GM10266 (cell line): ENCODE measurements around the gene FMN1.

Experiments
- DNase-seq: peaks from one replicate; pipeline ENCODE4 v3.0.0; 2012; ENCODE audit errors: extremely low spot score
- CTCF ChIP-seq: IDR thresholded peaks from 2 replicates; pipeline ENCODE4 v1.5.1; 2012; ENCODE audit warnings: mild to moderate bottlenecking, low read depth; ENCODE audit not compliant: control insufficient read depth, insufficient read depth; ENCODE audit errors: missing control alignments

FMN1 gene

DNA sequence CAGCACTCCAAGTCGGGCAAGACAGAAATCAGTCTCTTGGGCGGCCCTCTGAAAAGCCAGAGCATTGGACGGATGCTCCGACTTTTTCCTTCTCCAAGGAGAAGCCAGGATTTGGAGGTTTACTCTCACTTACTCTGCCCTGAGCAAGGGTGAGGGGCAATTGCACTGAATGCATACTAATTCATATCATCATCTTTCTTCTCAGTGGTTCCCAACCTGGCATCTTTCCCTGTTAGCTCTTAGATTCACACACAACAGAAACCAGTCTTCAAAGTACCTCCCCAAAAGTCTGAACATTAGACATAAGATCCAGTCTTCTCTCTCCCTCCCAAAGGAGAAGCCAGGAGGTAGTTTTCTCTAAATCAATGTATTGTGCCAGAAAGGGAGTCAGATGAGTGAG is 257.5 kb downstream of the FMN1 start:
- TF ChIP-seq CTCF = no peak

GRCh38 chr15:32936283-32936918 is 258.1 kb downstream of the FMN1 start:
- peak; percentile 51 for TF ChIP-seq CTCF
- DNase-seq = peak; percentile 8

More for the DNA sequence above, 257.5 kb downstream of the FMN1 start:
- DNase-seq = no peak

- no peak for DNase-seq
- no peak for TF ChIP-seq CTCF
Observed at GRCh38 chr15:32935139-32935538, 259.4 kb downstream of the FMN1 start.

DNA sequence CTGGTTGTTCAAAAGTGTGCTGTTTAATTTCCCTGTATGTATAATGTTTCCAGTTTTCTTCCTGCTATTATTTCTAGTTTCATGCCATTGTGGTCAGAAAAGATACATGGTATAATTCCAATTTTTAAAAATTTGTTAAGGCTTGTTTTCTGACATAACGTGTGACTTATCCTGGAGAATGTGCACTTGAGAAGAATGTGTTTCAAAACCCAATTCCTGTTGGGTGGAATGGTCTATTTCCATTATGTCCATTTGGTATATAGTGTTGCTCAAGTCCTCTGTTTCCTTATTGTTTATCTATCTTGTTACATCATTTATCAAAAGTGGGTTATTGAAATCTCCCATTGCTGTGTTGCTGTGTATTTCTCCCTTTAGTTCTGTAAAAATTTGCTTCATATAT is 261.3 kb downstream of the FMN1 start:
- TF ChIP-seq CTCF = no peak
- no peak for DNase-seq

DNA sequence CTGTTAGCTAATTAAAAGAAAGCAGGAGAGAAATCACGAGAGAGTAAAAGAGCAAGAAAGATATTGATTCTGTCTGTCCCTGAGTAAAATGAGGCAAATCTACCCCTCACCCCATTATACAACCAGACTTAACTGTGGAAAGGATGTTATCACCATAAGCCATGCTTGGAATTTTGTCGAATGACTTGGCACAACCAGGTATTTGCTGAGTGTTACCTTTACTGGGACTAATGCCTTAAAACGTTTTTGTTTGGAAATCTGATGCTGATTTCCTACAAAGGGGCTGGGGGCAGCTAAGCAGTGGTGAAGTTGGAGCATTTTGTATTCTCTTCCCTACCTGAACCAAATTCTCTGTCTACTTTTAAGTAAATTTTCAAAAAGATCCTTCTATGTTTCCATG is 265.6 kb downstream of the FMN1 start:
- no peak for DNase-seq
- no peak for TF ChIP-seq CTCF

GRCh38 chr15:32927124-32927523 is 267.4 kb downstream of the FMN1 start:
- TF ChIP-seq CTCF = no peak
- DNase-seq = no peak

- TF ChIP-seq CTCF = no peak
- DNase-seq = no peak
Observed at GRCh38 chr15:32923176-32923575, 271.3 kb downstream of the FMN1 start.
